HG03097 (cell line): ENCODE data around the gene SIMC1.
"Not testable (repeated sequence)": the region's sequence is repeated elsewhere in the genome, so short reads cannot be mapped to it uniquely, and the experiment has no call there.

Source experiments
- ATAC-seq: cut with Tn5 transposase; IDR thresholded peaks from one replicate; pipeline ENCODE4 v1.9.1; 2021; ENCODE audit not compliant: unreplicated experiment, low FRiP score

The SIMC1 gene

GRCh38 chr5:176290057-176290840, 52.0 kb downstream of the SIMC1 start:
- not testable (repeated sequence) for ATAC-seq

GRCh38 chr5:176305356-176305755, 67.1 kb downstream of the SIMC1 start:
- not testable (repeated sequence) for ATAC-seq

GRCh38 chr5:176317534-176318374, 79.5 kb downstream of the SIMC1 start:
- no peak for ATAC-seq

- ATAC-seq = no peak
Measured at GRCh38 chr5:176319827-176320554, 81.8 kb downstream of the SIMC1 start.

GRCh38 chr5:176320577-176320976, 82.4 kb downstream of the SIMC1 start:
- no peak for ATAC-seq

GRCh38 chr5:176334031-176334770, 96.0 kb downstream of the SIMC1 start:
- ATAC-seq = no peak

- ATAC-seq = no peak
Measured at GRCh38 chr5:176337913-176338312, 99.7 kb downstream of the SIMC1 start.

- ATAC-seq = no peak
Measured at GRCh38 chr5:176339304-176339703, 101.1 kb downstream of the SIMC1 start.

- ATAC-seq = no peak
Measured at GRCh38 chr5:176341325-176342157, 103.3 kb downstream of the SIMC1 start.

- no peak for ATAC-seq
Measured at GRCh38 chr5:176342158-176342483, 103.9 kb downstream of the SIMC1 start.

- ATAC-seq = no peak
Measured at GRCh38 chr5:176342766-176343458, 104.7 kb downstream of the SIMC1 start.

GRCh38 chr5:176350416-176350815, 112.2 kb downstream of the SIMC1 start:
- ATAC-seq = no peak

GRCh38 chr5:176352116-176352878, 114.1 kb downstream of the SIMC1 start:
- no peak for ATAC-seq

- ATAC-seq = no peak
Measured at GRCh38 chr5:176353533-176353932, 115.3 kb downstream of the SIMC1 start.

- ATAC-seq = no peak
Measured at GRCh38 chr5:176355400-176356178, 117.4 kb downstream of the SIMC1 start.

- ATAC-seq = no peak
Measured at GRCh38 chr5:176356179-176356566, 117.9 kb downstream of the SIMC1 start.

- ATAC-seq = no peak
Measured at GRCh38 chr5:176359658-176360057, 121.4 kb downstream of the SIMC1 start.
